Panc1 (cell line): Measurements from ENCODE around the gene SNX22.
"Not testable (repeated sequence)": the region's sequence is repeated elsewhere in the genome, so short reads cannot be mapped to it uniquely, and the experiment has no call there.

ENCODE experiments used
- POLR2AphosphoS5 ChIP-seq: IDR thresholded peaks from 2 replicates; pipeline ENCODE4 v1.6.1; 2012; ENCODE audit warnings: mild to moderate bottlenecking, low read depth, low read length, moderate library complexity
- TF ChIP-seq, protein P1 (sequence below): fragments of 450-650 bp; IDR thresholded peaks from 2 replicates; pipeline ENCODE4 v1.5.1; 2017; ENCODE audit warnings: mild to moderate bottlenecking

- TF ChIP-seq, protein P1, sequence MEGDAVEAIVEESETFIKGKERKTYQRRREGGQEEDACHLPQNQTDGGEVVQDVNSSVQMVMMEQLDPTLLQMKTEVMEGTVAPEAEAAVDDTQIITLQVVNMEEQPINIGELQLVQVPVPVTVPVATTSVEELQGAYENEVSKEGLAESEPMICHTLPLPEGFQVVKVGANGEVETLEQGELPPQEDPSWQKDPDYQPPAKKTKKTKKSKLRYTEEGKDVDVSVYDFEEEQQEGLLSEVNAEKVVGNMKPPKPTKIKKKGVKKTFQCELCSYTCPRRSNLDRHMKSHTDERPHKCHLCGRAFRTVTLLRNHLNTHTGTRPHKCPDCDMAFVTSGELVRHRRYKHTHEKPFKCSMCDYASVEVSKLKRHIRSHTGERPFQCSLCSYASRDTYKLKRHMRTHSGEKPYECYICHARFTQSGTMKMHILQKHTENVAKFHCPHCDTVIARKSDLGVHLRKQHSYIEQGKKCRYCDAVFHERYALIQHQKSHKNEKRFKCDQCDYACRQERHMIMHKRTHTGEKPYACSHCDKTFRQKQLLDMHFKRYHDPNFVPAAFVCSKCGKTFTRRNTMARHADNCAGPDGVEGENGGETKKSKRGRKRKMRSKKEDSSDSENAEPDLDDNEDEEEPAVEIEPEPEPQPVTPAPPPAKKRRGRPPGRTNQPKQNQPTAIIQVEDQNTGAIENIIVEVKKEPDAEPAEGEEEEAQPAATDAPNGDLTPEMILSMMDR, result not testable (repeated sequence)
- TF ChIP-seq POLR2AphosphoS5, result not testable (repeated sequence)
Measured at GRCh38 chr15:64120322-64120721, 31.2 kb upstream of the SNX22 start.
